Neural crest cell (in vitro differentiated cells): ENCODE measurements around the gene REX1BD. TPM values are rescaled to one million over a fixed set of nuclear protein-coding genes. Genes with fewer than 3 reads are reported as not detected.

Experiments used
- DNase-seq: peaks from one replicate; pipeline ENCODE4 v3.0.0; 2021; ENCODE audit warnings: low read depth, mixed read lengths, low spot score
- H3K27ac Mint-ChIP-seq: one replicate; pipeline ENCODE4 v1.8.0; 2021; ENCODE audit warnings: mild to moderate bottlenecking, mixed read lengths; ENCODE audit not compliant: unreplicated experiment
- H3K27me3 Mint-ChIP-seq: 2 replicates; pipeline ENCODE4 v1.8.0; 2021; ENCODE audit warnings: low read depth, mild to moderate bottlenecking, mixed read lengths
- H3K36me3 Mint-ChIP-seq: 2 replicates; pipeline ENCODE4 v1.8.0; 2021; ENCODE audit warnings: low read depth, mild to moderate bottlenecking, mixed read lengths
- H3K4me1 Mint-ChIP-seq: 2 replicates; pipeline ENCODE4 v1.8.0; 2021; ENCODE audit warnings: mixed read lengths
- H3K4me3 Mint-ChIP-seq: one replicate; pipeline ENCODE4 v1.8.0; 2021; ENCODE audit warnings: mild to moderate bottlenecking, mixed read lengths
- H3K9me3 Mint-ChIP-seq: 2 replicates; pipeline ENCODE4 v1.8.0; 2021; ENCODE audit warnings: mixed read lengths
- CTCF ChIP-seq: fragments of 200-600 bp; sonication (generic); conservative IDR thresholded peaks from 2 replicates; pipeline ENCODE4 v1.5.0; 2021; ENCODE audit warnings: antibody characterized with exemption, mild to moderate bottlenecking
- total RNA-seq: library from RNA; stranded (reverse); gene quantifications from 2 replicates; pipeline ENCODE4 v1.2.1, GENCODE V29; 2021

The REX1BD gene
- total RNA-seq, 1 donor from 2014 or later: 71.9 TPM

- peak; percentile 7 for TF ChIP-seq CTCF
- Mint-ChIP-seq H3K27me3 (no peaks in the 10 kb centered on the region), H3K36me3 (peaks cover 8% of the 10 kb centered on the region), H3K4me3 (peak within 1 kb of the TSS; percentile 85), H3K9me3 (no peaks in the 10 kb centered on the region), H3K27ac (peak within 1 kb of the TSS; percentile 94), H3K4me1 (peaks cover 25% of the 10 kb centered on the region)
- DNase-seq: peak; percentile 98
Measured at GRCh38 chr19:18571564-18572344, 16.8 kb upstream of the REX1BD start, which contains the start of gene UBA52. Gene UBA52, plus strand, starts transcription at chr19:18571857. Its CDS starts 1,444 bp downstream, at chr19:18573301.

GRCh38 chr19:18574691-18575291, 13.8 kb upstream of the REX1BD start:
- H3K9me3 Mint-ChIP-seq: no peaks in the 10 kb centered on the region
- no peak for TF ChIP-seq CTCF
- no peaks in the 10 kb centered on the region for H3K27me3 Mint-ChIP-seq
- no peak overlapping the region for H3K27ac Mint-ChIP-seq
- peak overlapping the region; percentile 64 for H3K4me3 Mint-ChIP-seq
- H3K4me1 Mint-ChIP-seq: peaks cover 25% of the 10 kb centered on the region
- peaks cover 5% of the 10 kb centered on the region for H3K36me3 Mint-ChIP-seq
- no peak for DNase-seq

GRCh38 chr19:18576383-18576782, 12.2 kb upstream of the REX1BD start:
- Mint-ChIP-seq H3K27me3 (peaks cover 3% of the 10 kb centered on the region), H3K36me3 (peaks cover 5% of the 10 kb centered on the region), H3K4me1 (peaks cover 22% of the 10 kb centered on the region), H3K9me3 (no peaks in the 10 kb centered on the region), H3K4me3 (no peak overlapping the region), H3K27ac (no peak overlapping the region)
- DNase-seq: no peak
- TF ChIP-seq CTCF: no peak

- Mint-ChIP-seq H3K9me3 (no peaks in the 10 kb centered on the region), H3K4me1 (peaks cover 14% of the 10 kb centered on the region), H3K27me3 (peaks cover 3% of the 10 kb centered on the region), H3K36me3 (peaks cover 5% of the 10 kb centered on the region), H3K27ac (peak overlapping the region; percentile 75), H3K4me3 (peak overlapping the region; percentile 55)
- TF ChIP-seq CTCF: no peak
- DNase-seq: no peak
Measured at GRCh38 chr19:18577365-18577914, 11.2 kb upstream of the REX1BD start.

- no peak for DNase-seq
- H3K36me3 Mint-ChIP-seq: peaks cover under 1% of the 10 kb centered on the region
- H3K4me3 Mint-ChIP-seq: no peak overlapping the region
- no peaks in the 10 kb centered on the region for H3K9me3 Mint-ChIP-seq
- peaks cover 13% of the 10 kb centered on the region for H3K27me3 Mint-ChIP-seq
- H3K27ac Mint-ChIP-seq: no peak overlapping the region
- no peak for TF ChIP-seq CTCF
- no peaks in the 10 kb centered on the region for H3K4me1 Mint-ChIP-seq
Measured at GRCh38 chr19:18580311-18580710, 8.3 kb upstream of the REX1BD start.
